ENCODE results near the gene HIP1. TPM values are rescaled to one million over a fixed set of nuclear protein-coding genes. Genes with fewer than 3 reads are reported as not detected.

HIP1 gene
- total and polyA plus RNA-seq, 9 donors, result 17.3 to 28.4 (median 23.5) TPM

DNA sequence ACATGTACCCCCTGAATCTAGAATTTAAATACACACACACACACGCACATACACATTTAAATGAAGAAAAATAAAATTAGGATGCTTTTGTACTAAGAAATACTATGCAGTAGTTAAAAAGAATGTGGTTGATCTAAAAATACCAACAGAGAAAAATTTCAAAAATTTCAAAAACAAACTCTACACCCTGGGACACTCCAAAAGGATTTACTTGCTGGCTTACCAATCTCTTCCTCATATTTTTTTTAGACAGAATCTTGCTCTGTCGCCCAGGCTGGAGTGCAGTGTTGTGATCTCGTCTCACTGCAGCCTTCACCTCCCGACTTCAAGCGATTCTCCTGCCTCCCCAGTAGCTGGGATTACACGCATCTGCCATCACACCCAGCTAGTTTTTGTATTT, 80.9 kb downstream of the HIP1 start:
- no peak overlapping the region for H3K4me3 ChIP-seq (ENCODE audit: low read length)
- no peaks in the 10 kb centered on the region for H3K27me3 ChIP-seq (ENCODE audit: control insufficient read depth, insufficient read depth, low read length)
- no peak for DNase-seq
- H3K4me1 ChIP-seq (ENCODE audit: control insufficient read depth, insufficient read depth, low read length), result no peaks in the 10 kb centered on the region
- H3K27ac ChIP-seq (ENCODE audit: low read length), result no peak overlapping the region
- H3K9me3 ChIP-seq (replicated peaks; ENCODE audit: control insufficient read depth, low read depth, low read length), result no peaks in the 10 kb centered on the region
- 67% methylated on average over 1 of the region's 6 CpGs for WGBS (ENCODE audit: insufficient coverage)
- no peaks in the 10 kb centered on the region for H3K36me3 ChIP-seq (ENCODE audit: control insufficient read depth, insufficient read depth, low read length)

DNA sequence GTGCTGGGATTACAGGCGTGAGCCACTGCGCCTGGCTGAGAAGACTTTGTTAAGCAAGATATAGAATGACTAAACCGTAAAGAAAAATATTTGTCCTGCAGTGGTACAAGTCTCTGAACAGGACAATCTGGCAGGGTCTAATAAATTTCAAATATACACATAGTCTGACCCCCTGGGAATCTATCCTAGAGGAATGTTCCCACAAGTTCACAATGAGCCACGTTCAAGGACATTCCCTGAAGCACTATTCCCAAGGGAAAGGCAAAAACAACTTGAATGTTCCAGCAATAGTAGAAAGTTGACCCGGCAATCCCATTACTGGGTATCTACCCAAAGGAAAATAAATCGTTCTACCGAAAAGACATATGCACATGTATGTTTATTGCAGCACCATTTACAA, 82.0 kb downstream of the HIP1 start:
- WGBS (ENCODE audit: insufficient coverage), result no CpG with 5 or more reads among the region's 7 CpGs
- no peak overlapping the region for H3K4me3 ChIP-seq (ENCODE audit: low read length)
- no peaks in the 10 kb centered on the region for H3K4me1 ChIP-seq (ENCODE audit: control insufficient read depth, insufficient read depth, low read length)
- no peaks in the 10 kb centered on the region for H3K36me3 ChIP-seq (ENCODE audit: control insufficient read depth, insufficient read depth, low read length)
- H3K27me3 ChIP-seq (ENCODE audit: control insufficient read depth, insufficient read depth, low read length), result no peaks in the 10 kb centered on the region
- no peak for DNase-seq
- no peak overlapping the region for H3K27ac ChIP-seq (ENCODE audit: low read length)
- H3K9me3 ChIP-seq (replicated peaks; ENCODE audit: control insufficient read depth, low read depth, low read length), result peaks cover 2% of the 10 kb centered on the region

DNA sequence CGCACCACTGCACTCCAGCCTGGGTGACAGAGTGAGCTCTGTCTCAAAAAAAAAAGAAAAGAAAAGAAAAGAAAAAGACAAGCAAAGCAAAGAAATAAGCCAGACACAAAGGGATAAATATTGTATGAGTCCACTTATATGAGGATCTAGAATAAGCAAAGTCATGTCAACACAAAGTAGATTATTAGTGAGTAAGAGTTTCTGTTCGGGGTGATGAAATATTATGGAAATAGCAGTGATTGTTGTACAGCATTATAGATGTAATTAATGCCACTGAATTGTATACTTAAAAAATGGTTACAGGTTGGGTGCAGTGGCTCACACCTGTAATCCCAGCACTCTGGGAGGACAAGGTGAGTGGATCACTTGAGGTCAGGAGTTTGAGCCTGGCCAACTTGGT, 83.2 kb downstream of the HIP1 start:
- WGBS (ENCODE audit: insufficient coverage), result no CpG with 5 or more reads among the region's 2 CpGs
- no peak overlapping the region for H3K4me3 ChIP-seq (ENCODE audit: low read length)
- H3K27ac ChIP-seq (ENCODE audit: low read length), result no peak overlapping the region
- no peak for DNase-seq
- peaks cover 5% of the 10 kb centered on the region for H3K4me1 ChIP-seq (ENCODE audit: control insufficient read depth, insufficient read depth, low read length)
- H3K36me3 ChIP-seq (ENCODE audit: control insufficient read depth, insufficient read depth, low read length), result no peaks in the 10 kb centered on the region
- H3K27me3 ChIP-seq (ENCODE audit: control insufficient read depth, insufficient read depth, low read length), result no peaks in the 10 kb centered on the region
- peaks cover 2% of the 10 kb centered on the region for H3K9me3 ChIP-seq (replicated peaks; ENCODE audit: control insufficient read depth, low read depth, low read length)

- H3K4me1 ChIP-seq (ENCODE audit: control insufficient read depth, insufficient read depth, low read length), result peaks cover 12% of the 10 kb centered on the region
- 100% methylated on average over 3 of the region's 4 CpGs for WGBS (ENCODE audit: insufficient coverage)
- no peaks in the 10 kb centered on the region for H3K36me3 ChIP-seq (ENCODE audit: control insufficient read depth, insufficient read depth, low read length)
- H3K4me3 ChIP-seq (ENCODE audit: low read length), result no peak overlapping the region
- DNase-seq, result no peak
- peaks cover 2% of the 10 kb centered on the region for H3K9me3 ChIP-seq (replicated peaks; ENCODE audit: control insufficient read depth, low read depth, low read length)
- H3K27me3 ChIP-seq (ENCODE audit: control insufficient read depth, insufficient read depth, low read length), result no peaks in the 10 kb centered on the region
- H3K27ac ChIP-seq (ENCODE audit: low read length), result no peak overlapping the region
Measured at GRCh38 chr7:75654855-75655254, 83.9 kb downstream of the HIP1 start.

- DNase-seq, result no peak
- Histone ChIP-seq H3K4me1 (ENCODE audit: control insufficient read depth, insufficient read depth, low read length) (peaks cover 19% of the 10 kb centered on the region), H3K36me3 (ENCODE audit: control insufficient read depth, insufficient read depth, low read length) (no peaks in the 10 kb centered on the region), H3K9me3 (replicated peaks; ENCODE audit: control insufficient read depth, low read depth, low read length) (peaks cover 2% of the 10 kb centered on the region), H3K27me3 (ENCODE audit: control insufficient read depth, insufficient read depth, low read length) (no peaks in the 10 kb centered on the region), H3K4me3 (ENCODE audit: low read length) (no peak overlapping the region), H3K27ac (ENCODE audit: low read length) (no peak overlapping the region)
- 89% methylated on average over 6 of the region's 7 CpGs for WGBS (ENCODE audit: insufficient coverage)
Measured at GRCh38 chr7:75653651-75654050, 85.1 kb downstream of the HIP1 start.

GRCh38 chr7:75652788-75653187, 86.0 kb downstream of the HIP1 start:
- peaks cover 2% of the 10 kb centered on the region for H3K9me3 ChIP-seq (replicated peaks; ENCODE audit: control insufficient read depth, low read depth, low read length)
- no peak overlapping the region for H3K4me3 ChIP-seq (ENCODE audit: low read length)
- DNase-seq, result no peak
- peaks cover 3% of the 10 kb centered on the region for H3K36me3 ChIP-seq (ENCODE audit: control insufficient read depth, insufficient read depth, low read length)
- H3K27me3 ChIP-seq (ENCODE audit: control insufficient read depth, insufficient read depth, low read length), result no peaks in the 10 kb centered on the region
- no CpG with 5 or more reads among the region's 1 CpG for WGBS (ENCODE audit: insufficient coverage)
- peaks cover 19% of the 10 kb centered on the region for H3K4me1 ChIP-seq (ENCODE audit: control insufficient read depth, insufficient read depth, low read length)
- H3K27ac ChIP-seq (ENCODE audit: low read length), result no peak overlapping the region

DNA sequence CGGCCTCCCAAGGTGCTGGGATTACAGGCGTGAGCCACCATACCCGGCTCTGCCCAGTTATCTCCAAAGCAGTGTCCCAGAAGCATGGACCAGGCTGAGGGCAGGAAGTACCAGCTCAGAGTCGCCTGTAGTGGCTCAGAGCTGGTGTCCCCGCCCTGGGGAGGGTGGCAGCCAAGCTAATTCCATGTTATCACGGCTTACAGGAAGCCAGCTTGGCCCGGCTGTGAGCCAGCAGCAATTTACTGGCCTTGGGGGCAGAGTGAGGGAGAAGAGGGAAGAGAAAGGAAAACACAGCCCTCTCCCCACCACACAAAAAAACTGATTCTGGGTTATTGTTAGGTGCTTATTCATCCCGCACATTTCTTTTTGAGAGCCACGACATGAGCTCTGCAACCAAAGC, 88.1 kb downstream of the HIP1 start:
- 78% methylated on average over 4 of the region's 9 CpGs for WGBS (ENCODE audit: insufficient coverage)
- peak; percentile 38 for DNase-seq
- Histone ChIP-seq H3K27ac (ENCODE audit: low read length) (peak overlapping the region; percentile 59), H3K9me3 (replicated peaks; ENCODE audit: control insufficient read depth, low read depth, low read length) (peaks cover 2% of the 10 kb centered on the region), H3K4me1 (ENCODE audit: control insufficient read depth, insufficient read depth, low read length) (peaks cover 23% of the 10 kb centered on the region), H3K27me3 (ENCODE audit: control insufficient read depth, insufficient read depth, low read length) (no peaks in the 10 kb centered on the region), H3K4me3 (ENCODE audit: low read length) (no peak overlapping the region), H3K36me3 (ENCODE audit: control insufficient read depth, insufficient read depth, low read length) (peaks cover 6% of the 10 kb centered on the region)

- 34% methylated on average over 4 of the region's 7 CpGs for WGBS (ENCODE audit: insufficient coverage)
Measured at GRCh38 chr7:75650062-75650461, 88.7 kb downstream of the HIP1 start.

GRCh38 chr7:75649462-75649861, 89.3 kb downstream of the HIP1 start:
- no peak overlapping the region for H3K4me3 ChIP-seq (ENCODE audit: low read length)
- WGBS (ENCODE audit: insufficient coverage), result 0% methylated on average over 1 of the region's 4 CpGs
- DNase-seq, result peak; percentile 52
- H3K36me3 ChIP-seq (ENCODE audit: control insufficient read depth, insufficient read depth, low read length), result peaks cover 8% of the 10 kb centered on the region
- no peaks in the 10 kb centered on the region for H3K27me3 ChIP-seq (ENCODE audit: control insufficient read depth, insufficient read depth, low read length)
- peak overlapping the region; percentile 11 for H3K27ac ChIP-seq (ENCODE audit: low read length)
- peaks cover 23% of the 10 kb centered on the region for H3K4me1 ChIP-seq (ENCODE audit: control insufficient read depth, insufficient read depth, low read length)
- H3K9me3 ChIP-seq (replicated peaks; ENCODE audit: control insufficient read depth, low read depth, low read length), result peaks cover 2% of the 10 kb centered on the region

More at GRCh38 chr7:75650062-75650461, 88.7 kb downstream of the HIP1 start:
- peak overlapping the region; percentile 59 for H3K27ac ChIP-seq (ENCODE audit: low read length)
- peaks cover 23% of the 10 kb centered on the region for H3K4me1 ChIP-seq (ENCODE audit: control insufficient read depth, insufficient read depth, low read length)
- H3K9me3 ChIP-seq (replicated peaks; ENCODE audit: control insufficient read depth, low read depth, low read length), result peaks cover 2% of the 10 kb centered on the region
- peaks cover 6% of the 10 kb centered on the region for H3K36me3 ChIP-seq (ENCODE audit: control insufficient read depth, insufficient read depth, low read length)
- H3K4me3 ChIP-seq (ENCODE audit: low read length), result no peak overlapping the region
- peak; percentile 16 for DNase-seq
- H3K27me3 ChIP-seq (ENCODE audit: control insufficient read depth, insufficient read depth, low read length), result no peaks in the 10 kb centered on the region

DNA sequence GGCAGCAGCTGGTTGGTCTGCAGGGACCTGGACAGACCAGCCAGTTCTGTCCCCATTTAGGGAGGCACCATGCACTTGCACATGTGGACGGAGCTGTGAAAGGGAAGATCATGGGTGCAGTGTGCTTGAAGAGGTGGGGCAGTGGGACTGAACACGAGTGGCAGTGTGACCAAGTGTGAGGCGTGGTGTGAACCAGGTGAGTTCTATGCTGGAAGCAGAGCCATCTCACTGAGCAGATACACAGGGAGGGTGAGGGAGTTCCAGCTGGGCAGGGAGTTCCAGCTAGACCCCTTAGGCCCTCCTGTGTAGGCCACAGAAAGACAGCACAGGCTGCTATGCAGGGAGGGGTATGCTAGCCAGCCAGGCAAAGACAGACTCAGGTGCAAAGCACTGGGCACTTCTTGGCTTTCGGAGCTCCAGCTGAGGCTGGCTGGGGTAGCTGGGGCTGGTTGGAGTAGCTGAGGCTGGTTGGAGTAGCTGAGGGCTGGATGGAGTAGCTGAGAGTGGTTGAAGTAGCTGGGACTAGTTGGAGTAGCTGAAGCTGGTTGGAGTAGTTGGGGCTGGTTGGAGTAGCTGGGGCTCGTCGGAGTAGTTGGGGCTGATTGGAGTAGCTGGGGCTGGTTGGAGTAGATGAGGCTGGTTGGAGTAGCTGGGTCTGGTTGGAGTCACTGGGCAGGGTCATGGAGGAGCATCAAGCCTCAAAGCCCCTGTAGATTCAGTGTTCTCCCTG, 90.9 kb downstream of the HIP1 start:
- no peak overlapping the region for H3K4me3 ChIP-seq (ENCODE audit: low read length)
- H3K4me1 ChIP-seq (ENCODE audit: control insufficient read depth, insufficient read depth, low read length), result peaks cover 23% of the 10 kb centered on the region
- H3K36me3 ChIP-seq (ENCODE audit: control insufficient read depth, insufficient read depth, low read length), result peaks cover 8% of the 10 kb centered on the region
- peaks cover 7% of the 10 kb centered on the region for H3K9me3 ChIP-seq (replicated peaks; ENCODE audit: control insufficient read depth, low read depth, low read length)
- no peak overlapping the region for H3K27ac ChIP-seq (ENCODE audit: low read length)
- DNase-seq, result no peak
- H3K27me3 ChIP-seq (ENCODE audit: control insufficient read depth, insufficient read depth, low read length), result no peaks in the 10 kb centered on the region
- 94% methylated on average over 6 of the region's 6 CpGs for WGBS (ENCODE audit: insufficient coverage)
